ENCODE results near the gene FKBP15.
"Not testable (repeated sequence)": the region's sequence is repeated elsewhere in the genome, so short reads cannot be mapped to it uniquely, and the experiment has no call there.

FKBP15 gene, protein sequence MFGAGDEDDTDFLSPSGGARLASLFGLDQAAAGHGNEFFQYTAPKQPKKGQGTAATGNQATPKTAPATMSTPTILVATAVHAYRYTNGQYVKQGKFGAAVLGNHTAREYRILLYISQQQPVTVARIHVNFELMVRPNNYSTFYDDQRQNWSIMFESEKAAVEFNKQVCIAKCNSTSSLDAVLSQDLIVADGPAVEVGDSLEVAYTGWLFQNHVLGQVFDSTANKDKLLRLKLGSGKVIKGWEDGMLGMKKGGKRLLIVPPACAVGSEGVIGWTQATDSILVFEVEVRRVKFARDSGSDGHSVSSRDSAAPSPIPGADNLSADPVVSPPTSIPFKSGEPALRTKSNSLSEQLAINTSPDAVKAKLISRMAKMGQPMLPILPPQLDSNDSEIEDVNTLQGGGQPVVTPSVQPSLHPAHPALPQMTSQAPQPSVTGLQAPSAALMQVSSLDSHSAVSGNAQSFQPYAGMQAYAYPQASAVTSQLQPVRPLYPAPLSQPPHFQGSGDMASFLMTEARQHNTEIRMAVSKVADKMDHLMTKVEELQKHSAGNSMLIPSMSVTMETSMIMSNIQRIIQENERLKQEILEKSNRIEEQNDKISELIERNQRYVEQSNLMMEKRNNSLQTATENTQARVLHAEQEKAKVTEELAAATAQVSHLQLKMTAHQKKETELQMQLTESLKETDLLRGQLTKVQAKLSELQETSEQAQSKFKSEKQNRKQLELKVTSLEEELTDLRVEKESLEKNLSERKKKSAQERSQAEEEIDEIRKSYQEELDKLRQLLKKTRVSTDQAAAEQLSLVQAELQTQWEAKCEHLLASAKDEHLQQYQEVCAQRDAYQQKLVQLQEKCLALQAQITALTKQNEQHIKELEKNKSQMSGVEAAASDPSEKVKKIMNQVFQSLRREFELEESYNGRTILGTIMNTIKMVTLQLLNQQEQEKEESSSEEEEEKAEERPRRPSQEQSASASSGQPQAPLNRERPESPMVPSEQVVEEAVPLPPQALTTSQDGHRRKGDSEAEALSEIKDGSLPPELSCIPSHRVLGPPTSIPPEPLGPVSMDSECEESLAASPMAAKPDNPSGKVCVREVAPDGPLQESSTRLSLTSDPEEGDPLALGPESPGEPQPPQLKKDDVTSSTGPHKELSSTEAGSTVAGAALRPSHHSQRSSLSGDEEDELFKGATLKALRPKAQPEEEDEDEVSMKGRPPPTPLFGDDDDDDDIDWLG

DNA sequence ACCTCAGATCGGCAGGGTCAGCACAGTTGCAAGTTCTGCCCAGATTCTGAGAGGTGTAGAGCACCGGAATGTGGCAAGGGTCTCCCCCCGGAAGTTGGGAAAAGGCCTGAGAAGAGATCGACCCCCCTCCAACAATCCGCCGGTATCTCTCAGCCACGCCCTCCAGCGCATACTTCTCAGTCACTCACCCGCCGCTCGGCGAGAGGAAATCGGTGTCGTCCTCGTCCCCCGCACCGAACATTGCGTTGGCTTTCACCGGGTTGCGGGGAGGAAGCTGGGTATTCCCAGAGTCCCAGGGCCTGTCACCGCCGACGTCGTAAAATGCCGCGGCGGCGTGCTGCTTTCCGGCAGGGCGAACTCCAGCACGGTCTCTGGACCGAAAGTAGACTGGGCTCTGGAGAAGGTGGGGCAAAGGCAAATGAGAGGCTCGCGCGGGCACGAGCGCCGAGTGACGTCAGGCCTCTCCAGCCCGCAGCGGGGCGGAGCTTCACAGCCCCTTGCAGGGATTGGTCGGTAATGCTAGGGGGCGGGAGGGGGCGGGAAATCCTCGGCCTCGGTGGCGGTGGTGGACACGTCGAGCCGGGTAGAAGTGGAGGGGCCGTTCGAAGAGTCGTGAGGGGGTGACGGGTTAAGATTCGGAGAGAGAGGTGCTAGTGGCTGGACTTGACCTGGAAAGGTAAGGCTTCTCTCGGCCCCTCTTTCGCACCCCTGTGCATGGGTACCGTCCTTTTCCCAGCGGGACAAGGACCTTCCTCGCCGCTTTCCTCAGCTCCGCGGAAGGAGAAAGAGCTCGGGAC is at the start of gene FKBP15, which contains the start of gene SLC31A1:
TSS of gene FKBP15 (minus strand) at position 275 of the 797 bp plus-strand sequence. CDS start at position 241, 34 bp downstream.
TSS of gene SLC31A1 (plus strand) at position 542 of the 797 bp plus-strand sequence. CDS start 34,605 bp downstream, outside the sequence.
- DNase-seq = peak; percentile 97

DNA sequence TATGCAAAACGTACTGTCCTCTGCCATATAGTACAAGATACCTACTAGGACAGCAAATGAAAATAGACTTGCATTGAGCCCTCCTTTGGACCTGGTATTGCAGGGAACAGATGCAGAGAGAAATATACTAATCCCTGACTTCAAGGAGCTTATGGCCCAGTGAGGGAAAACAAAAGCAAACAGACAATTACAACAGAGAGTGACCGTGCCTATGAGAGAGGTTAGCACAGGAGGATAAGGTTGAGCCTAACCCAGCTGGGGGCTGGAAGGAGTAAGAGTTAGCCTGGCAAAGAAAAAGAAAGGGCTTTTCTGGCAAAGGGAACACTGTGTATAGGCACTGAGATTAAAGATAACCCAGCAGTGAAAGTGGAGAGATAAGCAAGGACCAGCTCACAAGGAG is 48.8 kb upstream of the FKBP15 start:
- DNase-seq = no peak

DNA sequence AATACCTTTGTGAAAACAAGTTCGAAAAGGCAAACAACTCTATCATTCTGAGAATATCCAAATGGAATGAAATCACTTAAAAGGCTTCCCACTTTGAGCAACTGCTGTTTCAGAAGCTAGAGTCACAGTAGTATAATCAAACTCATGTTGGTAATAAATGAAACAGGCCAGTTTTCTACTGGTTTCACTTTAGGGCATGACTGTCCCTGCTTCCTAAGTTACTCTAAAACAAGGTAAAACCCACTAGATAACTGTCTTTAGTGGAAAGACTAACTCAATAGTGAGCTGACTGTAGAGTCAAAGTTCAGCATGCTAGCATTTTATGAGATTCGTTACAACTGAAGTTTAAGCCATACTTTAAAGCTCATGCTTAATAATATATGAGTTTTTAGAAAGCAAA is 48.3 kb upstream of the FKBP15 start:
- DNase-seq = no peak

DNA sequence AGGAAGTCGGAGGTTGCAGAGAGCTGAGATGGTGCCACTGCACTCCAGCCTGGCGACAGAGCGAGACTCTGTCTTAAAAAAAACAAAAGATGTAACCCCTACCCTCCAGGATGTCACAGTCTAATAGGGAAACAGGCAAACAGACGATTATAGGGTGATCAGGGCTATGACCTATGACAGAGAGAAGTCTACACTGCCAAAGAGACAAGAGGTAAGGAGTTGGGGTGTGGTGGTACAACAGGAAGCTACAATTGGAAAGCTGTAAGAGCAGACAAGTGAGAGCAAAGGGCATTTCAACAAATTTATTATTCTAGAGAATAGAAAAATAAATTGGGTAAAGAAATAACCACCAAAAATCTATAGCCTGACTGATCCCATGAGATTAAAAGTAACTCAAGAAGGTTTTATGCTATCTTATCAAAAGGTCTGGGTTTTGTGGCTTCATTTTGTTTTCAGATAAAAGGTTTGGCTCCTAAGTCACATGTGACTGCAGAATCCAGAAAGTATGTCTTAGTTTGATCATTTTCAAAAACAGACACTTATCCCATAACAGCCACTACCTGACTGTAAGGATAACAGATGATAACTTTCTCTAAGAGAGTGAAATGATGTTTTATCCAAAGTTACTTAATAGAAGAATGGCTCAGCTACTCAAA is 47.0 kb upstream of the FKBP15 start:
- no peak for DNase-seq

DNA sequence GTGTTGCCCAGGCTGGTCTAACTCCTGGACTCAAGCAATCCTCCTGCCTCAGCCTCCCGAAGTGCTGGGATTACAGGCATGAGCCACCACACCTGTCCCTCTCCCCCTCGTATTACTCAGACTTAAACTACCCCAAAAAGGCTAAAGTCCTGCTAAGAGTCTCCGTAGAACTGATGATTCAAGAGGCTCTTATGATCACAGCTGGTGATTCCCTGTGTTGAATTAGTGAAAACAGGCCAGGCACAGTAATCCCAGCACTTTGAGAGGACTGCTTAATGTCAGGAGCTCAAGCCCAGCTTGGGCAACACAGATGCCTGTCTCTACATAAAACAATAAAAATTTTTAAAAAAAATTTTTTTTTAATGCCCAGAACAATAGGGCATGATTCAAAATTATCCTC is 45.1 kb upstream of the FKBP15 start:
- no peak for DNase-seq

DNA sequence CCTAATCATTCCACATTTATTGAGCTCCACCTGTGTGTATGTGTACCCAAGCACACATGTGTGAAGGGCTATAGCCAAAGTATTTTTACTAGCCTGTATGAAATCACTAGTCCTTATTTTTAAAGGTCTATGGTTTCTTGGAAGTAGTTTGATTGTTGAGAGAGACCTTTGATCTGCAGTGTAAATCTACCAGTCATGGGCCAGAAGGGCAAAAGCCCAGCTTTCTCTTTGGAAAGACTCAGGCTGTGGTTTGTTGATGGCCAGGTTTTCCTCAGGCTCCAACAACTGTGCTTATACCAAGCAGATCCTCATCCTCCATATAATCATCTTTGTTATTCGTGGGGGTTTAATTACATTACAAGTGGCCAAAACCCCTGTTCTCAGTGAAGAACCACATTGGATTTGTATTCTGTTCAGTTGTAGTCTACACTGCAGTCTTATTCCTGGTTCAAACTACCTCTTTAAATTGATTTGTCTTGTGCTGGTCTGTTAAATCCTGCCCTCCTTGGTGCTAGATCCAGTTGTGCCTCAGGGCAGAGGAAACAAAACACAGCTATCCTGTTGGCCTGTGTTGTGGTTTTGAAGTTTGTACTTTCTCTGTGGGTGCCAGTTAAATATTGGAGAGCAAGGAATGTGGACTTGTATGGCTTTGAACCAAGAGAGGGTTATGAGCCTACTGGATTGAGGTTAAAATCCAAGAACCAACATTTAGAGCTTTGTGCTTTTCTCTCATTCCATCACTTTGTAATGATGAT is 41.0 kb upstream of the FKBP15 start:
- DNase-seq = no peak

DNA sequence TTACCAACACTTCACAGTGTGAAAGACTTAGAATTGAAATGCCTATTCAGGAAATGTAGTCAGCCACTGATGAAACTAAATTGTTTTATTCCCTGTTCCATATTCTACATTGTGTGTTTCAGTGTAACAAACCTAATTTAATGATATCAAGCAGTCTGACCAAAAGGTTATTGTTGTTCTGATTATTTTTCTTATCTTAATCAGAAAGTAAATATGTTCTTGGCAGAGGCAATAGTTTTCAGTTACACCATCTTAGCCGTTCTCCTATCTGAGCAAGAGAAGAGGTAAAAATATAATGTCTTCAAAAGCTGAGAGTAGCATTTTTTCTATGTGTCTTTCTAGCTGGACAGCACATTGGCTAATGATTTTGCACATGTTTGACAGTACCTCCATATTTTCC is 37.2 kb upstream of the FKBP15 start:
- DNase-seq = no peak

DNA sequence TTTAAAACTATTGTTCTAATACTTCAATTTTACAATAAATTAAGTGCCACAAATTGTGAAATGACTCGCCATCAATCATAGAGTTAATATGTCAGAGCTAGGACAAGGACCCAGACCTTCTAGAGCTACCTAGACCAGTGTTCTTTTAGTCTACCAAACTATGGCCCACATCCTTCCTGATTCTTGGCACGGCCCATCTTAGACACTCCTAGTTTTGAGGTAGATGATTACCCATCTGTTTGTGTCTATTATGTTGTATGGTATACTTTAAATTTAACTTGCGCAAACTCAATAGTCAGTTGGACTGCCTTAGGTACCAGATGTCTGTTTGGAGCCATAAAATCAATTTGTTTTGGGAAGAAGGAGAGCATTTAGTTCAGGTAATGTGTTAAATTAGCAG is 36.8 kb upstream of the FKBP15 start:
- no peak for DNase-seq

DNA sequence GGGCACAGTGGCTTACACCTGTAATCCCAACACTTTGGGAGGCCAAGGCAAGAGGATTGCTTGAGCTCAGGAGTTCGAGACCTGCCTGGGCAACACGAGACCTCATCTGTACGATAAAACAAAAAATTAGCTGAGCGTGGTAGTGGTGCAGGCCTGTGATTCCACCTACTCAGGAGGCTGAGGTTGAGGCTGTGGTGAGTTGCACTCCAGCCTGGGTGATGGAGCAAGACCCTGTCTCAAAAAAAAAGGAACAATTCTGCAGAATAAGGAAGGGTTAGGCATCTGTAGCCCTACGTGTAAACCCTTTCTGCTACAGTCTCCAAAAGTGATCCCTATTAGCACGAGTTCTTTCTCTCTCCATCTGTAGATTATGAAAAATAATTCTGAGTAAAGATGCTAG is 34.4 kb upstream of the FKBP15 start:
- no peak for DNase-seq

DNA sequence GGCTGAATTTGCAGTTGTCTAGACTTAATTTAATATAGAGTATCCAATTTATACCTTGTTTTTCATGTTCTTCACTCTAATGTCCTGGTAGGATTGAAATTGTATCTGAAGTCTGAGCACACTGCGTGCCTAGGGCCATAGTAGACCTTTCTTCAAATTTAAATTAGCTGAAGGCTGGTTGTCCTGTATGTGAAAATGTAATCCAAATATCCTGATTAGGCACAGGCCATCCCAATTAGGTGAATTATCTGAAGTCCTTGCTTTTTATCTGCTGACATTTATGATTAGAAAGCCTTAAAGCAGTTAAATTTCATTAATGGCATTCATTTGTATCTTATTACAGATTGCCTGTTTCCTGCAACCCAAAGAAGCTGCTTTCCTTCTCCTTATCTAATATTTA is 33.9 kb upstream of the FKBP15 start:
- DNase-seq = no peak

DNA sequence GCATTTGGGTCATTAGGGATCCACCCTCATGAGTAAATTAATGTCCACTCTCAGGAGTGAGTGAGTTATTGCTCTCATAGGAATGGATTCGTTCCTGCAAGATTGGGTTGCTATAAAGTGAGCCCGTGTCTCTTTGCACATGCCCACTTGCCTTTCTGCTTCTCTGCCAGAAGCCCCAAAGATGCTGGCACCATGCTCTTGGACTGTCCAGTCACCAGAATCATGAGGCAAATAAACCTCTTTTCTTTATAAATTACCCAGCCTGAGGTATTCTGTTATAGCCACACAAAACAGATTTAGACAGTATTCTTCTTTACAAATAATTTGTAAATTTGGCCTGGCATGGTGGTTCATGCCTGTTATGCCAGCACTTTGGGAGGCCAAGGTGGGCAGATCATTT is 29.7 kb upstream of the FKBP15 start:
- DNase-seq = no peak

DNA sequence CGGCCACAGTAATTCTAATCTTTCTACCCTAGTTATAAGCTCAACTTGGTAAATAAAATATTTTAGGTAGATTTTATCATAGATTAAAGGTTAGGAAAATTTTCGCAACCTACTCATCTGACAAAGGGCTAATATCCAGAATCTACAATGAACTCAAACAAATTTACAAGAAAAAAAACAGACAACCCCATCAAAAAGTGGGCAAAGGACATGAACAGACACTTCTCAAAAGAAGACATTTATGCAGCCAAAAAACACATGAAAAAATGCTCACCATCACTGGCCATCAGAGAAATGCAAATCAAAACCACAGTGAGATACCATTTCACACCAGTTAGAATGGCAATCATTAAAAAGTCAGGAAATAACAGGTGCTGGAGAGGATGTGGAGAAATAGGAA is 28.6 kb upstream of the FKBP15 start:
- DNase-seq = not testable (repeated sequence)

DNA sequence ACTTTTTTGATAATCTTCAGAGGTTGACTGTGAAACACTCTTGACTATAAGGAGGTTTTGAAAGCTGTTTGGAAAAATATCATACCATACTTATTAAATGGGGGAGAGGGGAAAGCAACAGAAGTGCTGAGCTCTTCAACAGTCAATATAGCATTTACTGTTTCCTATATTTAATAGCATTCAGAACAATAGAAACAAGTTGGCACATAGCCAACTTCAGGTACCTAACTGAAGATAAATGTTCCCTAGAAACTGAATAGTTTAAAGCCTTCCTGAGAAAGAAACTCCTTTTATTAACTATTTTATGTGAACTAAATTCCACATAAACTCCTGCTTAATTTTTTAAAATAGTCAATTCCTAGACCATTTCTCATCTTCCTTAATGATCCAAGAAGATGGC is 26.6 kb upstream of the FKBP15 start:
- DNase-seq = no peak

DNA sequence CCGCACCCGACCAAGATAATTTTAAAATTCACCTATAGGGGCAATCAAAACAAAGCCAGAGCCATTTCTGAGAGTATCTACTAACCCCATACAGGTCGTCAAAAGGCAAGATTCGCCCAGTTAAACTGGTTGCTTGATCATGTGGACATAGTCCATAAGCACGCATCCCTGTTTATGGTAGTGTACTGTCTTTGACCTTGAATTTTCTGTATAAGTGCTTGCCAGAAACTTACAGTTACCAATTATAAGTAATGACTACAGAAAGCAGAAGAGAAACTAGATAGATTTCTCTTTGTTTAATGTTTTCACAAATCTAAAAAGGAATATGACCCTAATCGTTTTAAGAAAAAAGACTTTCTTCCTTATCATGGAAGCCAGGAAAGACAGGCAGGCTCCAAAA is 25.9 kb upstream of the FKBP15 start:
- DNase-seq = no peak

DNA sequence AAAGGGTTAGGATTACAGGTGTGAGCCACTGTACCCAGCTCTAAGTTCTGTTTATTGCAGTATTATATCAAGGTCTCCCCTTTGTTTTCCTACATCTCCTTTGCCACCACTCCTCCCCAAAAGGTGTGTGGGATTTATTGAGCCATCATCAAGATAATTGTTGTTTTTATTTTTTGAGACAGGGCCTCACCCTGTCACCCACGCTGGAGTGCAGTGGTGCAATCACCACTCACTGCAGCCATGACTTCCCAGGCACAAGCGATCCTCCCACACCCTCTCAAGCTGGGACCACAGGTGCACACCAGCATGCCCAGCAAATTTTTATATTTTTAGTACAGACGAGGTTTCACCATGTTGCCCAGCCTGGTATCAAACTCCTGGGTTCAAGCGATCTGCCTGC is 24.8 kb upstream of the FKBP15 start:
- DNase-seq = no peak

DNA sequence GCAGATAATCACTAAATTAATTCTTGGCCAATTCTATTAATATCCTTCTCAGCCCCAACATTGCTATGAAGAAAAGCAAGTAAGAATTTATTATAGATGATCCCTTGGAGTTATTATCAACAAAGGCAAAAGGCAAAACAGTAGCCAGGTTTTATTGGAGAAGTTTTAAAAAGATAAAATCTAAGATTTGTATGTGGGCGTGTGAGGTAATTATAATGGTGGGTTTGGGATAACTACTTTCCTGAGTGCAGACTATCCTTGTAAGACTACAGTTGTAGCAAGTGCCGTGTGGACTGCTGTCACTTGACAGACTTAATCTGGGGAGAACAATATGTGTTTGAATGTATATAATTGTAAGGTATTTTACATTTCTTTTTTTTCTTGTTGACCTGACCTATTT is 23.5 kb upstream of the FKBP15 start:
- no peak for DNase-seq

DNA sequence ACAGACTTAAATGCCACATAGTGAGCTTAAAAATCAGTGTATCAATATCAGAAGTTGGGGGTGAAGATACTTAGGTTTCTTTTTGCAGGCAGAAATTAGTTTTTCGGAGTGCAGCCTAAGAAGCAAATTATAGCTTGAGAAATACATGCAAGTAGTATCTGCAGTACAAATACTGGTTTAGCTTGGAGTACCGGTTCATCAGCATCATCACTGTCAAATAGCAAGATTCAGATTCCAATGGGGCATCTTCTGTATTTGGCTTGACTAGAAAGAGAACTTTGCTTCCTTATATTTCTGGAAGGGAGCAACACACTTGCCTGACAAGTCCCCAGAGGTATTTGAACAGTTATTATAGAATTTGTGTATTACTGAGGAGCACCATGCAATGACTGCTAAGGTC is 20.1 kb upstream of the FKBP15 start:
- DNase-seq = no peak

DNA sequence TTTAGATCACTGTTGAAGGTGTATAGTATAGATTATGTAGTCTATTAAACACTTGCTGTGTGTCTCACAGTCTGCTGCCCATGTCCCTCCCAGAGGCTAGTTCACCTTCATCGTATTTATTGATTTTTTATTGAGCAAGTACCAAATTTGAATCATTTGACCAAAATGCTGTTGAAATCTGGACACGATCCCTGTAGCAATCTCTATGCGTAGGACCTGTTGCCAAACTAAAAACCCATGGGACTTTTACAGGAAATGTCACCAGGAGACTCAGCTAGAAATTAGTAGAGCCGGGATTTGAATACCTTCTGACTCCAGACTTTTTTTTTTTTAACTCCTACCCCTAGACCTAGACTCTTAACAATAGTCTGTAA is 17.8 kb upstream of the FKBP15 start:
- no peak for DNase-seq

DNA sequence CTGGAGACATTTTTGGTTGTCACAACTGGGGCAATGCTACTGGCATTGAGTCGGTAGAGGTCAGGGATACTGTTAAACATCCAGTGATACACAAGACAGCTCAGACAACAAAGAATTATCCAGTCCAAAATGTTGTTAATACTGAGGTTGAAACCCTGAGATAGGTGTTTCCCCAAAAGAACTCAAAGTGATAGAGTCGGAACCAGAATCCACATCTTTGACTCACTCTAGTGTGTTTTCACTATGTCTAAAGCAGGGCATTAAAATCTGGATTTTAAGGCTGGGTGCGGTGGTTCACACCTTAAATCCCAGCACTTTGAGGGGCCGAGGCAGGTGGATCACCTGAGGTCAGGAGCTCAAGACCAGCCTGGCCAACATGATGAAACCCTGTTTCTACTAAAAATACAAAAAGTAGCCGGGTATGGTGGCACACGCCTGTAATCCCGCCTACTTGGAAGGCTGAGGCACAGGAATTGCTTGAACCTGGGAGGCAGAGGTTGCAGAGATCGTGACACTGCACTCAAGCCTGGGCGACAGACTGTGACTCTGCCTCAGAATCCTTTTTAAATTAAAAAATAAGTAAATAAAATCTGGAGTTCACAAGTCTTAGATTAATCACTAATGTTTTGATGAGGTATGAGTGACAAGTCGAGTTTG is 17.3 kb upstream of the FKBP15 start:
- DNase-seq = no peak

DNA sequence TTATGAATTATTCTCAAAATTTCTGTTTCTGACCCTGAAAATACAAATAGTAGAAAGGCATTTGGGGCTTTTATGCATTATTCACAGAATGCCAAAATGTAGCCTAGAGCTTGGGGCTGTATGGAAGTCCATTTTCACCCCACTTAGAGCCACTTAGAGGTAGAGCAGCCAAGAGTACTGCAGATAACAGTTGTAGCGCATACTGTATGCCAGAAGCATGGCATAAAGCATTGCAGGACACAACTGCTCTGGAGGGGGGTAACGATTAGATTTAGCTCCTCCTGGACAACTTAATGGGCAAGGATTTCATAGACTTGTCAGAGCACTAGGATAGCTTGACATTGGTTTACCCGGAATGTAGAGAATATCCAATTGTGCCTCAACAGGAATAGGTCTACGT is 15.9 kb upstream of the FKBP15 start:
- DNase-seq = no peak

Data from stimulated activated CD4-positive, alpha-beta T cell treated with anti-CD3 and anti-CD28 coated beads, Interleukin-15, amount 100 ng/mL, for 24 hours (primary cell).